NOMO-1 treated with dmso at 0.1 percent for 144 hours (cell line): ENCODE data around the gene RABGEF1.
A peak's percentile ranks its signal among the peaks of the same experiment; 100 is the strongest.
"Not testable (repeated sequence)": the region's sequence is repeated elsewhere in the genome, so short reads cannot be mapped to it uniquely, and the experiment has no call there.

Experiments
- DNase-seq: peaks from one replicate; lab custom pipeline; 2025; ENCODE audit not compliant: unreplicated experiment; lab: John Stamatoyannopoulos, UW

RABGEF1 gene

DNA sequence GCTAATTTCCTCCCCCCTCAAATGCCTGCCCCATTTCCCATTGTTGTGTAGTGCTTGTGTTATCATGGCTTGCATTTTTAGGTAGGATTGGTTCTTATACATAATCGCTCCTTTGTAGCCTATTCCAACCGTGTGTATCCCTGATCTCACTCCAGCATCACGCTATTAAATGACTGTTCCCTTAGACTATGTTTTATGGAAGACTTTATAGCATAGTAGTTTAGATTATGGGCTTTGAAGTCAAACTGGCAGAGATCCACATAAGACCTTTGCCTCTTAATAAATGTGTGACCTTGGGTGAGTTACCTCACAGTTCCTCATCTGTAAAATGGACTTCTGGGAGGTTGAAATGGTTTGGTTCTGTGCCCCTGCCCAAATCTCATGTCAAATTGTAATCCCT, 5.4 kb upstream of the RABGEF1 start:
- no peak for DNase-seq

DNA sequence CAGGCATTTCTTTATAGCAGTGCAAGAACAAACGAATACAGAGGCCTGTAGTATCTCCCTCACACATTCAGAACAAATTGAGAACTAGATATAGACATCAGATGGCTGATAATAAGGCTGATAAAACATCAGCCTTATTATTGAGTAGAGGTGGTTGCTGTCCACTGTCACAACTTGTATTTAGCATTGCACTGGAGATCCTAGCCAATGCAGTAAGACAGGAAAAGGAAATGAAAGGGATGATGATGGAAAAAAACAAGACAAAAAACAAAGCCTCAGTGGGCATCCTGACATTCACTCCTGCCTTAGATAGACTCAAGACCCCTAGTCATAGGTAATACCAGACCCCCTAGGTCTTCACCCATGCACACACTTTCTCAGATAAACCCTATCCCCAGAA, 4.7 kb upstream of the RABGEF1 start:
- DNase-seq: no peak

DNA sequence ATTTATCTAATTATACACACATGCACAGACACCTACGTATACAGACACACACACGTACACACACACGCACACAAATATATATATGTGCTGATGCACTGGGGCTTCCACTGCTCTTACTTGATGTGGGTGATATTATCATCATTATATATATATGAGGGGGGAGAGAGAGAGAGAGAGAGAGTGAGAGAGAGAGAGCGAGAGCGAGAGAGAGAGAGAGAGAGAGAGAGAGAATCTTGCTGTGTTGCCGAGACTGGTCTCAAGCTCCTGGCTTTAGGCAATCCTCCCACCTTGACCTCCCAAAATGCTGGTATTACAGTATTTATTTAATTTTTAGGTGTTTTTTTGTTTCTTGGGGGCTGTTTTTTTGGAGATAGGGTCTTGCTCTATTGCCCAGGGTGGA, 3.6 kb upstream of the RABGEF1 start:
- no peak for DNase-seq

DNA sequence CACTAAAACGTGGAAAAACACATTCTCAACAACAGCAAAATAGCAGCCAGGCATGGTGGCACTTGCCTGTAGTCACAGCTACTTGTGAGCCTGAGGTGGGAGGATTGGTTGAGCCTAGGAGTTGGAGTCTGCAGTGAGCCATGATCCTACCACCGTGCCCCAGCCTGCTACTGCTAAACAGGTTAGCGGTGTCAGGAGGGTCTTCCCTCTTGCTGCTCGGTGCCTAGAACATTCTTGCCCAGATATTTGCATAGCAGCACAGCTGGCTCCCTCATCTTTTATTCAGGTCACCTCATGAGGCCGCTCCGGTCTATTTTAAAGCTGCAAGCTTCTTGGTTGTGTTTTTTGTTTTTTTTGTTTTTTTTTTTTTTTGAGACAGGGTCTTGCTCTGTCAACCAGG, 2.9 kb upstream of the RABGEF1 start:
- DNase-seq: no peak

DNA sequence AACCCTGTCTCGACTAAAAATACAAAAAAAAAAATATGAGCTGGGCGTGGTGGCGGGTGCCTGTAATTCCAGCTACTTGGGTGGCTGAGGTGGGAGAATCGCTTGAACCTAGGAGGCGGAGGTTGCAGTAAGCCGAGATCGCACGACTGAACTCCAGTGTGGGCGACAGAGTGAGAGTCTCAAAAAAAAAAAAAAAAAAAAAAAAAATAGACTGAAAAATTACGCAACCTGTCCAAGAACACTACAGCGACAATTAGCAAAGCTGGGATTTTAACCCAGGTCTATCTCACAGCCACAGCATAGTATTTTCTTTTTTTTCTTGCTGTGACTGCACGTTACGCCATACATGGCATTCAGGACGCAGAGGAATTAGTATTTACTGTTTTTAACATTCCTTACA, 1.1 kb upstream of the RABGEF1 start:
- DNase-seq: peak; percentile 13

DNA sequence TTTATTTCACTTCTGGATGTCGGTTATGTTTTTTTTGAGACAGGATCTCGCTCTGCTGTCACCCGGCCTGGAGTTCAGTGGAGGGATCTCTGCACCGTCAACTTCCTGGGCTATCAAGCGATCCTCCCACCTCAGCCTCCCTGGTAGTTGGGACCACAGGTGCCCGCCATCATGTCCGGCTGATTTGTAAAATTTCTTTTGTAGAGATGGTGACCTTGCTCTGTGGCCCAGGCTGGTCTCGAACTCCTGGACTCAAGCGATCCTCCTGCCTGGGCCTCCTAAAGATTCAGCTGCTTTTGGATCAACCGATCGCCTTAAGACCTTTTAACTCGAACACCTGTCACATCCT, 606 bp upstream of the RABGEF1 start:
- no peak for DNase-seq

DNA sequence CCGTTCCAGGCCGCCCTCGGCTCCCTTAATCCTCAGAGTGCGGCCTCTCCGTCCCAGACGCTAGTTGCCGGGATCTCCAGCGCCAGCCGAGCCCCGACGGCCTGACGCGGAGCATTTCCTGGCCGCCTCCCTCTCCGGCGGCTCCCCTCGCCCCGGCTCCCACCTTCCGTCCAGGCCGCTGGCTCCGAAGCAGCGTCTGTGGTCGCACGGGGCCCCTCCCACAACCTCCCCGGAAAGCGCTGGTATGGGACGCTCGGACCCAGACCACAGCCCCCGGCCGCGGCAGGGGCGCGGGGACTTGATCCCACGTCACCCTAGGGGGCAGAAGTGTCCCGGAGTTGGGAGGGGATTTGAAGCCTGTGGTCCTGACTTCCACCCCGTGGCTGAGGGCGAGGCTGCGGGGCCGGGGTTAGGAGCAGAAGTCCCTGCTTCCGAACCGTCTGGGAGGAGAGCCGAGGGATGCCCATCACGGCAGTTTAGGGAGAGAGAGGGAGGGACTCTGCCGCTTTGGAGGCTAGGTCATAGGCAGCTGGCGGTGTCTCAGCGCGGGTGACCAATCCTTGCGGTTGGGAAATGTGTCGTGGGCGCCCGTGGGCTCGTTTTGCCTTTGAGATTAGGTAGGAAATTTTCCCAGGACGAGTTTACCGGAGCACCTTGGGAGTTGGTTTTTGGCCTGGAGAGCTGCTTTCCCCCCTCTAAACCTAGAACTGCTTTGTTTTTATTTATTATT, 612 bp downstream of the RABGEF1 start:
- DNase-seq: peak; percentile 30

DNA sequence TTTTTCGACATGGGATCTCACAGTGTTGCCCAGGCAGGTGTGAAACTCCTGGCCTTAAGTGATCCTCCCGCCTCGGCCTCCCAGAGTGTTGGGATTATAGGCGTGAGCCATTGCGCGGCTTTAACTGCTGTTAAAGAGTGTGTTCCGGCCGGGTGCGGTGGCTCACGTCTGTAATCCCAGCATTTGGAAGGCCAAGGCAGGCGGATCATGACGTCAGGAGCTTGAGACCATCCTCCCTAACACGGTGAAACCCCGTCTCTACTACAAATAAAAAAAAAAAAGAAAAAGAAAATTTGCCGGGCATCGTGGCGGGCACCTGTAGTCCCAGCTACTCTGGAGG, 1.1 kb downstream of the RABGEF1 start:
- DNase-seq: no peak

DNA sequence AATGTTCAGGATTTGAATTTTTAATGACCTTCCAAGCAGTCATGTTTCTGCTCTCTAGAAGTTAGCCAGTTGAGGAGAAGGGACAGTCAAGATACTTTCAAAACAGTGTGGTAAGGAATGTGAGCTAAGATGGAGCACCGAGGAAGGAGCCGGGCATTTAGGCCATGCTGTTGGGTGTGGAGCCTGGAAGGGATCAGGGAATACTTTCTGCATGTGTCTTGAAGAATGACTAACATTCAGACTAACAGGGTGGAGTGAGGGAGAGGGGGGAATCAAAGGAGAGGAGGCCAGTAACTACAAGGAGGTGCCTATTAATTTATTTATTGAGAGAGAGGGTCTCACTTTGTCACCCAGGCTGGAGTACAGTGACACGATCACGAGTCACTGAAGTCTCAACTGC, 1.8 kb downstream of the RABGEF1 start:
- not testable (repeated sequence) for DNase-seq

DNA sequence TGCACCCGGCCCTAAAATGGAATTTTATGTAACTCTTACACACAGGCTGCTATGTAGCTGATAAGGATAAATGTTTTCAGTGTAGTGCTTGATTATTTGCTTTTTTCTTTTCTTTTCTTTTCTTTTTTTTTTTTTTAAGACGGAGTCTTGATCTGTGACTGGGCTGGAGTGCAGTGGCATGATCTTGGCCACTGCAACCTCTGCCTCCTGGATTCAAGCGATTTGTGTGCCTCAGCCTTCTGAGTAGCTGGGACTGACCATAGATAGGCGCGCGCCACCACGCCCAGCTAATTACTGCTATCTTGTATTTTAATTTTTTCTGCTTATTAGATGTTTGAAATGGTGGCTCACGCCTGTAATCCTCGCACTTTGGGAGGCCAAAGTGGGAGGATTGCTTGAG, 3.4 kb downstream of the RABGEF1 start:
- no peak for DNase-seq

DNA sequence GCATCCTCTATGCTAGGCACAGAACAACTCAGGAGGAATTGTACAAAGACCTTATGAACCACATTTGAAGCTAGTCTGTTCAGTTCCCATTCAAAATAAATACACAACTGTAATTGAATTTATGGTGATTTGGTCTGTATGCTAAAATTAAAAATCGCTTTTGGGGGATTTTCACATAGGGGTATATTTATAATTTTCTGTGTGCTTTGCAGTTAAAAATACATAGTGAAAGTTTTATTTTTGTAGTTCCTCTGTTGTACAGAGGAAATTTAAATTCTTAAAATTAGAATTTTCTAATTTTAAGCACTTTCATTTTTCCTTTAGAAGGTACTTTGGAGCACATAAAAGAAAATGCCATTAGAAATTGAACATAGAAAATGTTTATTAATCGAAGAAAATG, 6.9 kb downstream of the RABGEF1 start:
- DNase-seq: no peak

DNA sequence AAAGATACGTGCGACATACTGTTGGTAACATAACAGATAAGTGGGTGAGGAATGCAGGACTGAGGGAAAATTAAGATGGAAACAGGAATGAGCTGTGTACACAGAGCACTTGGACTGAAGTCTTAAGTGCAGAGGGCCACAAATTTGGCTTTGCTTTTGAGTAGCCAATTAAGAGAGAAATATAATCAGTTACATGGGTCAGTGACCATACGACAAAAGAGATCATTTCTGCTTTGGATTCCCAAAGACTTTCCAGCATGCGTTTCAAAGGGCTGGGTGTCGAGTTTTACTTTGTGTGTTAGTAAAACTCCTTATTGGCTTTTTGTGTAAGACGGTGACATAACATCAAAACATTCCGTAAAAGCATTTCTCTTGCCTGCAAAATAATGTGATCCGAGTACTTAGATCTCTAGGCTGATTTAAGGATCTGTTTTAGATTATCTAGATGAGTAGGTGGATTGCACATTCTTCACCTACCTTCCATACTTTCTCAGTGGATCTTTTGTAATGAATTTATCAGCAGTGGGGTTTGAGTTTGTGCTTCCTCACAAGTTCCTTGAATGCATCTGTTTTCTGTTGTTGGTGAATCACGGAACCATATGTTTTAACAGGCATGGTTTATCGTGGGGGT, 7.5 kb downstream of the RABGEF1 start:
- no peak for DNase-seq

DNA sequence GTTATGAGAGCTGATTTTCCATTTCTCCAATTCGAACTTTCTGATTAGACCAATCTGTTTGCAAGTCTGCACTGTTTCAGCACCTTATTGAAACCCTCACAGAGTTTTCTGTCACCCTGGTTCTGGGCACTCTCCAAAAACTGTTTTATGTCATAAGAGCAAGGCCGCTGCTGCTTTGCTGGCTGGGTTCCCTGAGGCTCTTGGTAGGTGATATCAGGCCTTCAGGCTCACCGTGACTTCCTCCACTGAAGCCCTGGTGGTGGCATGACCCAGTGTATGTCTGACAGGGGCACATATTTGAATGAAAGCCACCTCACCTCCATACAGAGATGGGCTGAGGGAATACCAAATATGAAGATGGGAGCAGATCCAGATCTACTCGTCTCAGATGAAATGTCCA, 8.3 kb downstream of the RABGEF1 start:
- DNase-seq: no peak

DNA sequence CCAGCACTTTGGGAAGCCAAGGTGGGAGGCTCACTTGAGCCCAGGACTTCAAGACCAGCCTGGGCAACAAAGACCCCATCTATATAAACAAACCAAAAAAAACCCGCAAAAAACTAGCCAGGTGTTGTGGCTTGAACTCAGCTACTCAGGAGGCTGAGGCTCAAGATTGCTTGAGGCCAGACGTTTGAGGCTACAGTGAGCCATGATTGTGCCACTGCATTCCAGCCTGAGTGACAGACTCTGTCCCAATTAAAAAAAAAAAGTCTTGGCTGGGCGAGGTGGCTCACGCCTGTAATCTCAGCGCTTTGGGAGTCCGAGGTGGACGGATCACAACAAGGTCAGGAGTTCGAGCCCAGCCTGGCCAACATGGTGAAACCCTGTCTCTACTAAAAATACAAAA, 11.4 kb downstream of the RABGEF1 start:
- DNase-seq: no peak

DNA sequence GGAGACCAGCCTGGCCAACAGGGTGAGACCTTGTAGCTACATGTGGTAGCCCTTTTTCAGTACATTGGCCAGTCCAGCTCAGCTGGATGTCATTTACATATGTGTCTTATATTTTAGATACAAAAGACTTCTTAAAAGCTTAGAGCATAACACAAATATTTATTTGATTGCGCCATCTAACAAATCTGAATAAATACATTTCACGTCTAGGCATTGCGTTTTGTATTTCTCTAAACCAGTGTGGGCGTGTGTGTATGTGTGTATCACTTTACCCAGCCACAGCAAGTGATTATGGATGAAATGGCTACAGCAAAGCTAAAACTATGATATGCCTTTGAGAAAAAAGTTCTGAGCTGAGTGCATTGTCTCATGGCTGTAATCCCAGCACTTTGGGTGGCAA, 14.0 kb downstream of the RABGEF1 start:
- no peak for DNase-seq

DNA sequence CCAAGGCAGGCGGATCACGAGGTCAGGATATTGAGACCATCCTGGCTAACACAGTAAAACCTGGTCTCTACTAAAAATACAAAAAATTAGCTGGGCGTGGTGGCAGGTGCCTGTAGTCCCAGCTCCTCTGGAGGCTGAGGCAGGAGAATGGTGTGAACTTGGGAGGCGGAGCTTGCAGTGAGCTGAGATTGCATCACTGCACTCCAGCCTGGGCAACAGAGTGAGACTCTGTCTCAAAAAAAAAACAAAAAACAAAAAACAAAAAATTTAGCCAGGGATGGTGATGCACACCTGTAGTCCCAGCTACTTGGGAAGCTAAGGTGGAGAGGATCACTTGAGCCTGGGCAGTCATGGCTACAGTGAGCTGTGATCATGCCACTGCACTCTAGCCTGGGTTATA, 14.5 kb downstream of the RABGEF1 start:
- DNase-seq: not testable (repeated sequence)

DNA sequence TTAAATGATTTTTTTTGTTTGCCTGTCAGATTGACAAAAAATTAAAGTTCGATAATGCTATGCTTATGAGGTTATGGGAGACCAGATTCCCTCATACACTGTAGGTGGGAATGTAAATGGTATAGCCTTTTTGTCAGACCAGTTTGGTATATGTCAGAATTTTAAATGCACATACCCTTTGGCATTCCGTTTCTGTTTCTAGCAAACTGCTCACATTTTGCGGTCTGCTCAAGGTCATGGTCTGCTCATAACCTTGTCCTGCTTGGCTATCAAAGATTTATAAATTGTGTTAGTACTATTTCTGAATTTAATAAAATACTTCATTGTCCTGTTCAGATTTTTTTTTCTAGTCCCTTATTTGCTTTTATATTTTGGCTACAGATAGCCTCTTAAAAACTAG, 15.7 kb downstream of the RABGEF1 start:
- DNase-seq: not testable (repeated sequence)

DNA sequence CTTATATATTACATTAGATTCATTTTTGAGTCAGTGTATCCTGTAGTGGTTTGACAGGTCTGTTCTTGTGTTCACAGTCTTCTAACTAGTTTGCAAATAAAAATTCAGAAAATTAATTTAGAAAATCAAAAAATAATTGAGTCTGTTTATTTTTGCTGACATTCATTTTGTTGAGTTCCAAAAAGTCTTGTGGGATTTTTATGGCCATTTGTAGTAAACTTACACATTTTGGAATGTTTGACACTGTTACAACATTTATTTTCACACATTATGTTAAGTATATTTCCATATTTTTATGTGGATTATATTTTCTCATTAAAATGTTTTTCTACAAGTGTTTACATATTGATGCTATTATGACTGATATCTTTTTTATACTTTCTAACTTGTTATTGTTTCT, 16.4 kb downstream of the RABGEF1 start:
- no peak for DNase-seq

DNA sequence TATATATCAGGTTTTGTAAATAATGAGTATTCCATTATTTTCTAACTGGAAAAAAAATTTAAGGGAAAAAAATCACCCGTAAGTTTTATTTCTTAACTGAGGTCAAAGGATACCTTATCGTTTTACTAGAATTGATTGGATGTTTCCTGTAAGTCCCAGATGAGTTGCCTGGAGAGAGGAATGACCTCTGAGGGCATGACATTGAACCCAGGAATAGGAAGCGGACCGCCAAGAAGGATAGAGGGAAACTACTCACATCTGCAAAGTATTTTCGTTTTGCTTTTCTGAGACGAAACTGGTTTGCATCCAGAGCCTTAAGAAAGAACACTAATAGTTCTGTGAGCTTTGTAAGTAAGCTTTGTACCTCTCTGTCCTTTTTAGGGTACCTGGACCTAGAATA, 17.4 kb downstream of the RABGEF1 start:
- DNase-seq: no peak

DNA sequence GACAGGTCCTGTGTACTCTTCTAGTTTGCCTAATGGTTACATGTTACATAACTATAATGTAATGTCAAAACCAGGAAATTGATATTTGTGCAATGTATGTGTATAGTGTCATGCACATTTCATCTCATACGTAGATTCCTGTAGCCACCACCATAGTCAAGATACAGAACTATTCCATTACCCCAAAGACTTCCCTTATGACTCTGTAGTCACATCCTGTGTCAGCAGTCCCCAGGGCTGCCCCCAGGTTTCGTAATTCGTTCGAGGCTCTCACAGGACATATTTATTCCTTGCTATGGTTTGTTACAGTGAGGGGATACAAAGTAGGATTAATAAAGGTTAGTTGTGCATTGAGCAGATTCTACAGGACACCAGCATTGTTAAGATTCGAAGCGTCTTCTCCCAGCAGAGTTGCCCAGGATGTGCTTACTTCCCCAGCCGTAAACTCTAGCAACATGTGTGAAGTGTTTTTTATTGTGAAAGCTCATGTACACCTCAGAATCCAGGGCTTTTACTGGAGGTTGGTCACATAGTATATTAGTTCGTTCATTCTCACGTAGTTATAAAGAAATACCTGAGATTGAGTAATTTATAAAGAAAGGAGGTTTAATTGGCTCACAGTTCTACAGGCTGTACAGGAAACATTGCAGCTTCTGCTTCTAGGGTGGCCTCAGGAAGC, 18.6 kb downstream of the RABGEF1 start:
- DNase-seq: peak; percentile 74

DNA sequence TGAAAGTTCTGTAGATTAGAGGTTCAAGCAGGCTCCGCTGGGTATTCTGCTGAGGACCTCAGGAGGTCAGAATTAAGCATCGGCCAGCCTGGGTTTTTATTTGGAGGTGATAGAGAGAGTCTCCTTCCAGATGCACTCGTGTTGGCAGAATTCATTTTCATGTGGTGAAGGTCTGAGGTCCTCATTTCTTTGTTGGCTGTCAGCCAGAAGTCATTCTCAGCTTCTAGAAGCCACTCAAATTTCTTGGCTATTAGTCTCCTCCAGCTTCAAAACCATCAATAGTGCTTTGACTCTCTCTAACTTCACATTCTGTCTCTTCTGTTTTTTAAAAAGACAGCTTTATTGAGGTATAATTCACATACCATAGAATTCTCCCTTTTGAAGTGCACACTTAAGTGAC, 22.6 kb downstream of the RABGEF1 start:
- not testable (repeated sequence) for DNase-seq

DNA sequence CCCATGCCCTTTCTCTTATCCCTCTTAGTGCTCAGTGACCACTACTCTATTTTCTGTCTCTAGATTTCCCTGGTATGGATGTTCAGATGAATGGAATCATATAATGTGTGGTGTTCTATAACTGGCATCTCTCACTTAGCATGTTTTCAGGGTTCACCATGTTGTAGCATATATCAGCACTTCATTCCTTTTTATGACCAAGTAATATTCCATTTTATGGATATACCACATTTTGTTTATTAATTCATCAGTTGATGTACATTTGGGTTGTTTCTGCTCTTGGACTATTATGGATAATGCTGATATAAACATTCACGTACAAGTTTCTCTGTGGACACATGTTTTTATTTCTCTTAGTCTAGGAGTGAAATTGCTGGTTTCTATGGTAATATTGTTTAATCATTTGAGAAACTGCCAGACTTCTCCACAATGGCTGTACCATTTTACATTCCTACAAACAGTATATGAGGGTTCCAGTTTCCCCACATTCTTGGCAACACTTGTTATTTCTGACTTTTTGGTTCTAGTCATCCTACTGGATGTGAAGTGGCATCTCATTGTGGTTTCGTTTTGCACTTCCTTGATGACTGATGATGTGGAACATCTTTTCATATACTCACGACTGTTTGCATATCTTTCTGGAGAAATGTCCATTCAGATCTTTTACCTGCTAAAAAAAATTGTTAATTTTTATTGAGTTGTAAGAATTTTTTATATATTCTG, 23.3 kb downstream of the RABGEF1 start:
- not testable (repeated sequence) for DNase-seq
